Iris pigment epithelial cell (primary cell): ENCODE results near the gene CYYR1.

ENCODE experiments used
- DNase-seq: peaks from one replicate; pipeline ENCODE4 v3.0.0-alpha.2; 2011; ENCODE audit warnings: low read depth

The CYYR1 gene

DNA sequence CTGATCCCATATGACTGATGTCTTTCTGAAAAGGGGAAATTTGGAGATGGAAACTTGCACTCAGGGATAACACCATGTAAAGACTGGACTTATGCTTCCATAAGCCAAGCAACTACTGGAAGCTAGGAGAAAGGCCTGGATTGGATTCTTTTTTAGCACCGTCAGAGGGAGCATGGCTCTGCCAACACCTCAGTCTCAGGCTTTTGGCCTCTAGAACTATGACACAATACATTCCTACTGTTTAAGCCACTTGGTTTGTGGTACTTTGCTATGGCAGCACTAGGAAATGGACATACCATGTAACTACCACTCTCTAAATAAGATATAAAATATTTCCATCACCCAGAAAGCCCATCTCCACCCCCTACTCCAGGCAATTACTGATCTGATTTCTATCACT is 139.7 kb downstream of the CYYR1 start:
- DNase-seq: no peak

GRCh38 chr21:26432410-26432809 is 140.7 kb downstream of the CYYR1 start:
- no peak for DNase-seq

DNA sequence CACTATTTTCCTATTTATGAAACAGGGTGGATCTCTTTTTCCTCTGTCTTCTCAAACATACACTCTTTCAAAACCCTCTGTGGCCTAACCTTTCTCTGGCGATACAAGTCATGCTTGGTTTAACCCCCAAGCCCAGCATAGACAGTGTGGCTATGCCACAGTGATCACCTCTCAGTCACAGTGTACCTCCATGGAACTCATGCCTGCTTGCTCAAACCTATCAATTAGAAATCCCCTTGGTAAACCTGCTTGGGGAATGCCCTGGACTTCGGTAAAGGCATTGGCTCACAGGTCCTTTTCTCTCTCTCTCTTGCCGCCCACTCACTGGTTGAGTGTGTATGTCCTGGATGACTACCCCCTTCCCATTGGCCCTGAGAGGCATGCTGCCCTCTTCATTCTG is 147.5 kb downstream of the CYYR1 start:
- DNase-seq: no peak

- DNase-seq: no peak
Observed at GRCh38 chr21:26423511-26423910, 149.6 kb downstream of the CYYR1 start.

- DNase-seq: no peak
Observed at GRCh38 chr21:26422706-26423105, 150.4 kb downstream of the CYYR1 start.

DNA sequence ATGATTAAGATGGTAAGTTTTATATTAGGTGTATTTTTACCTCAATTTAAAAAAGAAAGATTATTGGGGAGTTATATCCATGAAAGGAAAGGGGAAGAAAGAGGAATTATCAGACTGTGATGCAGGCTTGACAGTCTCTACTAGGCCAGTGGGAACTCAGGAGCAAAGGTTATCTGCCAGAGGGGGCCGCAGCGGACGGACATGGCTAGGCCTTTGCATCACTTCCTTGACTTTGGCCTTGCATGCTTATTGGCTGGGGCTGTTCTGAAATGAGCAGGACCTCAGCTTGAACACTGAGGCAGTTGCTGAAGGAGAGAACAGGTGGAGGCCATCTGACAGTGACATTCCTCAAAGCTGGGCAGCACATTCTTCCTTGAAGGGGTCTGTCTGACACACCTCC is 150.9 kb downstream of the CYYR1 start:
- DNase-seq: no peak

DNA sequence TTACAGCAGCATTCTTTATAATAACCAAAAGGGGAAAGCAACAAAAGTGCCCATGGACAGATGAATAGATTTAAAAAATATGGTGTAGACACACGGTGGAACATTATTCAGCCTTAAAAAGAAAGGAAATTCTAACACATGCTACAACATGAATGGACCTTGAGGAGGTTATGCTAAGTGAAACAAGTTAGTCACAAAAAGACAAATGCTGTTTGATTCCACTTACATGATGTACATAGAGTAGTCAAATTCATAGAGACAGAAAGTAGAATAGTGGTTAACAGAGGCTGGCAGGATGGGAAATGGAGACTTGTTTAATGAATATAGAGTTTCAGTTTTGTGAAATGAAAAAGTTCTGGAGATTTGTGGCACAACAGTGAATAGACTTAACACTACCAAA is 151.4 kb downstream of the CYYR1 start:
- no peak for DNase-seq
